Ureter (tissue), 1 donor: ENCODE data around the gene MRPL36. TPM values are rescaled to one million over a fixed set of nuclear protein-coding genes. Genes with fewer than 3 reads are reported as not detected.
A peak's percentile ranks its signal among the peaks of the same experiment; 100 is the strongest.
"Not testable (repeated sequence)": the region's sequence is repeated elsewhere in the genome, so short reads cannot be mapped to it uniquely, and the experiment has no call there.

Experiments used
- DNase-seq: peaks from one replicate; pipeline ENCODE4 v3.0.0-alpha.2; 2020; ENCODE audit warnings: low spot score
- total RNA-seq: library from RNA; stranded (reverse); gene quantifications from one replicate; pipeline ENCODE4 v1.2.4, GENCODE V29; 2023
- donor health status: DM: yes; HTN: yes; CAD: no.

Gene MRPL36
- total RNA-seq, 1 donor from 2014 or later, result 33.2 TPM

- no peak for DNase-seq
These were observed 15.6 kb upstream of the MRPL36 start for GRCh38 chr5:1815071-1815786.

- DNase-seq, result no peak
These were observed 14.8 kb upstream of the MRPL36 start for GRCh38 chr5:1814183-1815020.

GRCh38 chr5:1810581-1811101, 11.0 kb upstream of the MRPL36 start:
- no peak for DNase-seq

- DNase-seq, result no peak
These were observed 9.9 kb upstream of the MRPL36 start for GRCh38 chr5:1809416-1810035.

GRCh38 chr5:1808439-1808838, 8.8 kb upstream of the MRPL36 start:
- no peak for DNase-seq

GRCh38 chr5:1807451-1808185, 8.0 kb upstream of the MRPL36 start:
- no peak for DNase-seq

- no peak for DNase-seq
These were observed 7.3 kb upstream of the MRPL36 start for GRCh38 chr5:1806974-1807373.

GRCh38 chr5:1806199-1806598, 6.6 kb upstream of the MRPL36 start:
- DNase-seq, result no peak

GRCh38 chr5:1805736-1806135, 6.1 kb upstream of the MRPL36 start:
- no peak for DNase-seq

- DNase-seq, result no peak
These were observed 5.7 kb upstream of the MRPL36 start for GRCh38 chr5:1805326-1805725.

GRCh38 chr5:1804001-1804690, 4.5 kb upstream of the MRPL36 start:
- no peak for DNase-seq

- DNase-seq, result no peak
These were observed 3.6 kb upstream of the MRPL36 start for GRCh38 chr5:1803192-1803591.

- DNase-seq, result no peak
These were observed 2.3 kb upstream of the MRPL36 start for GRCh38 chr5:1801967-1802295.

GRCh38 chr5:1801222-1801966, 1.8 kb upstream of the MRPL36 start, which contains the start of gene NDUFS6:
TSS of gene NDUFS6 (plus strand) at chr5:1801407. CDS start at chr5:1801418, 11 bp downstream.
- DNase-seq, result peak; percentile 77

- DNase-seq, result no peak
These were observed 1.0 kb upstream of the MRPL36 start for GRCh38 chr5:1800472-1801221.

- DNase-seq, result no peak
These were observed 481 bp downstream of the MRPL36 start for GRCh38 chr5:1799110-1799601.

- DNase-seq, result not testable (repeated sequence)
These were observed 1.0 kb downstream of the MRPL36 start for GRCh38 chr5:1798589-1798988.

GRCh38 chr5:1797855-1798254, 1.8 kb downstream of the MRPL36 start:
- DNase-seq, result no peak

- DNase-seq, result no peak
These were observed 2.4 kb downstream of the MRPL36 start for GRCh38 chr5:1797103-1797800.
